ENCODE measurements around the gene TPRG1L. TPM values are rescaled to one million over a fixed set of nuclear protein-coding genes. Genes with fewer than 3 reads are reported as not detected.

TPRG1L gene
- total RNA-seq, 4 donors from 2014 or later, result 36.8 to 55.3 (median 50.3) TPM

- no peaks in the 10 kb centered on the region for H3K36me3 ChIP-seq
- 87% methylated on average over 12 of the region's 18 CpGs for WGBS
- no peak overlapping the region for H3K4me3 ChIP-seq
- no peak overlapping the region for H3K27ac ChIP-seq (replicated peaks in 1 of 4)
- H3K27me3 ChIP-seq, result peaks cover 0 to 88% (median 26%) of the 10 kb centered on the region in 4 donors
- intact Hi-C loops (cut with DNase I), result no loop called here
- TF ChIP-seq POLR2AphosphoS5 (IDR thresholded peaks at IDR 0.05), result no peak
- TF ChIP-seq EP300 (IDR thresholded peaks at IDR 0.05), result no peak
- no peak for TF ChIP-seq POLR2A (IDR thresholded peaks at IDR 0.05; ENCODE audit: low read depth)
- TF ChIP-seq CTCF (IDR thresholded peaks at IDR 0.05), result no peak
- peaks cover 19 to 27% (median 24%) of the 10 kb centered on the region in 4 donors for H3K4me1 ChIP-seq
- DNase-seq (ENCODE audit: extremely low spot score), result no peak
- H3K9me3 ChIP-seq, result no peaks in the 10 kb centered on the region
Observed at GRCh38 chr1:3607703-3608065, 17.1 kb upstream of the TPRG1L start.

- TF ChIP-seq CTCF (IDR thresholded peaks at IDR 0.05) (no peak), POLR2AphosphoS5 (IDR thresholded peaks at IDR 0.05) (no peak), EP300 (IDR thresholded peaks at IDR 0.05) (no peak), POLR2A (IDR thresholded peaks at IDR 0.05; ENCODE audit: low read depth) (no peak)
- DNase-seq (ENCODE audit: extremely low spot score), result no peak
- Histone ChIP-seq H3K27ac (replicated peaks in 1 of 4) (no peak overlapping the region), H3K27me3 (peaks cover 0 to 92% (median 26%) of the 10 kb centered on the region in 4 donors), H3K9me3 (no peaks in the 10 kb centered on the region), H3K36me3 (no peaks in the 10 kb centered on the region), H3K4me3 (no peak overlapping the region), H3K4me1 (peaks cover 19 to 27% (median 24%) of the 10 kb centered on the region in 4 donors)
- 90% methylated on average over 5 of the region's 7 CpGs for WGBS
- intact Hi-C loops (cut with DNase I), result no loop called here
Observed at GRCh38 chr1:3608154-3608553, 16.7 kb upstream of the TPRG1L start.

GRCh38 chr1:3609016-3609768 is 15.6 kb upstream of the TPRG1L start:
- intact Hi-C loops (cut with DNase I), result no loop called here
- no peak for DNase-seq (ENCODE audit: extremely low spot score)
- Histone ChIP-seq H3K36me3 (no peaks in the 10 kb centered on the region), H3K4me1 (peaks cover 19 to 27% (median 24%) of the 10 kb centered on the region in 4 donors), H3K4me3 (no peak overlapping the region), H3K27me3 (peaks cover 0 to 90% (median 26%) of the 10 kb centered on the region in 4 donors), H3K27ac (replicated peaks in 1 of 4) (no peak overlapping the region), H3K9me3 (no peaks in the 10 kb centered on the region)
- TF ChIP-seq CTCF (IDR thresholded peaks at IDR 0.05), result no peak
- TF ChIP-seq POLR2A (IDR thresholded peaks at IDR 0.05; ENCODE audit: low read depth), result no peak
- TF ChIP-seq POLR2AphosphoS5 (IDR thresholded peaks at IDR 0.05), result no peak
- no peak for TF ChIP-seq EP300 (IDR thresholded peaks at IDR 0.05)
- 93% methylated on average over 3 of the region's 22 CpGs for WGBS

- TF ChIP-seq CTCF (IDR thresholded peaks at IDR 0.05), result no peak
- TF ChIP-seq POLR2A (IDR thresholded peaks at IDR 0.05; ENCODE audit: low read depth), result no peak
- no peak for TF ChIP-seq EP300 (IDR thresholded peaks at IDR 0.05)
- no peak for TF ChIP-seq POLR2AphosphoS5 (IDR thresholded peaks at IDR 0.05)
- intact Hi-C loops (cut with DNase I), result no loop called here
- Histone ChIP-seq H3K4me3 (peak overlapping the region in 1 of 4 donors; percentile 61), H3K27me3 (peaks cover 0 to 82% (median 26%) of the 10 kb centered on the region in 4 donors), H3K27ac (replicated peaks in 1 of 4) (no peak overlapping the region), H3K4me1 (peaks cover 19 to 27% (median 24%) of the 10 kb centered on the region in 4 donors), H3K9me3 (no peaks in the 10 kb centered on the region), H3K36me3 (no peaks in the 10 kb centered on the region)
- no peak for DNase-seq (ENCODE audit: extremely low spot score)
- WGBS, result 65% methylated on average over 11 of the region's 24 CpGs
Observed at GRCh38 chr1:3609769-3610526, 14.9 kb upstream of the TPRG1L start.

Data from esophagus muscularis mucosa (tissue), 4 donors.